Fibroblast of lung (primary cell): Measurements from ENCODE around the gene LRRC58. TPM values are rescaled to one million over a fixed set of nuclear protein-coding genes. Genes with fewer than 3 reads are reported as not detected.
"Not testable (repeated sequence)": the region's sequence is repeated elsewhere in the genome, so short reads cannot be mapped to it uniquely, and the experiment has no call there.

Source experiments
- DNase-seq, 2 donors: peaks; one replicate each; pipeline versions ENCODE4 v3.0.0 to v3.0.0-alpha.2; 2010; ENCODE audit warnings: low read depth in 2 of 2
- H2AFZ ChIP-seq: 2 replicates; pipeline ENCODE4 v1.5.1; 2012; ENCODE audit warnings: low read length, control low read depth, inconsistent platforms
- H3K27ac ChIP-seq: 2 replicates; pipeline ENCODE4 v1.5.1; 2011; ENCODE audit warnings: low read length, control low read depth; ENCODE audit not compliant: insufficient read depth
- H3K27me3 ChIP-seq: 2 replicates; pipeline ENCODE4 v1.5.1; 2011; ENCODE audit warnings: mild to moderate bottlenecking, low read length; ENCODE audit not compliant: control insufficient read depth, insufficient read depth
- H3K36me3 ChIP-seq: 2 replicates; pipeline ENCODE4 v1.5.1; 2011; ENCODE audit warnings: low read length; ENCODE audit not compliant: control insufficient read depth, insufficient read depth
- H3K4me1 ChIP-seq: 2 replicates; pipeline ENCODE4 v1.5.1; 2011; ENCODE audit warnings: low read length; ENCODE audit not compliant: control insufficient read depth, insufficient read depth; ENCODE audit errors: extremely low read depth
- H3K4me2 ChIP-seq: 2 replicates; pipeline ENCODE4 v1.5.1; 2011; ENCODE audit warnings: low read length, control low read depth; ENCODE audit not compliant: insufficient read depth; ENCODE audit errors: extremely low read depth
- H3K4me3 ChIP-seq, 4 experiments: fragments of 200-600 bp in 1 of 4; sonication (generic) in 1 of 4; replicated peaks in 1 of 4; 2 replicates each; pipeline ENCODE4 v1.5.1; 2011 to 2016; ENCODE audit warnings: low read length in 4 of 4, low read depth in 3 of 4, mild to moderate bottlenecking in 3 of 4, control low read depth in 2 of 4, inconsistent platforms in 1 of 4, mixed read lengths in 1 of 4; ENCODE audit not compliant: insufficient read depth in 1 of 4; ENCODE audit errors: control extremely low read depth in 1 of 4
- H3K79me2 ChIP-seq: 2 replicates; pipeline ENCODE4 v1.5.1; 2012; ENCODE audit warnings: mild to moderate bottlenecking, low read length, inconsistent platforms; ENCODE audit not compliant: control insufficient read depth, insufficient read depth
- H3K9ac ChIP-seq: 2 replicates; pipeline ENCODE4 v1.5.1; 2011; ENCODE audit warnings: mild to moderate bottlenecking, low read length, control low read depth; ENCODE audit not compliant: insufficient read depth
- H3K9me3 ChIP-seq: 2 replicates; pipeline ENCODE4 v1.5.1; 2012; ENCODE audit warnings: low read depth, low read length; ENCODE audit not compliant: control insufficient read depth, insufficient read depth
- H4K20me1 ChIP-seq: 2 replicates; pipeline ENCODE4 v1.5.1; 2011; ENCODE audit warnings: low read length; ENCODE audit not compliant: control insufficient read depth, insufficient read depth; ENCODE audit errors: extremely low read depth
- CTCF ChIP-seq, 2 donors: IDR thresholded peaks in 1 of 2; conservative IDR thresholded peaks in 1 of 2; 1 replicate in 1 of 2; 2 replicates in 1 of 2; pipeline ENCODE4 v1.5.1; 2011 to 2012; ENCODE audit warnings: low read length in 2 of 2, control low read depth in 1 of 2, inconsistent platforms in 1 of 2, low read depth in 1 of 2, mild to moderate bottlenecking in 1 of 2
- EZH2 ChIP-seq: IDR thresholded peaks from 2 replicates; pipeline ENCODE4 v1.5.1; 2012; ENCODE audit warnings: low read length, control low read depth, mild to moderate bottlenecking; ENCODE audit errors: missing control alignments
- polyA plus RNA-seq, 2 donors: library from polyadenylated mRNA; depleted of rRNA in 1 of 2; stranded (reverse) in 1 of 2; unstranded in 1 of 2; fragments of >200 nt; gene quantifications; 2 replicates each; pipeline ENCODE4 v1.2.1, GENCODE V29; 2011 to 2012; ENCODE audit warnings: missing spikeins in 1 of 2
- total RNA-seq: library from RNA; depleted of rRNA; stranded (reverse); fragments of >200 nt; gene quantifications from 2 replicates; pipeline ENCODE4 v1.2.1, GENCODE V29; 2014

Gene LRRC58
- total and polyA plus RNA-seq, 2 donors (not counting 1 experiment from before 2014, with no cell fraction given) = 19.8 to 21.7 TPM

- no peak for DNase-seq
Measured at GRCh38 chr3:120300971-120301370, 48.2 kb downstream of the LRRC58 start.

GRCh38 chr3:120299403-120299802 lies 49.8 kb downstream of the LRRC58 start:
- Histone ChIP-seq H2AFZ (no peak overlapping the region), H3K27ac (no peak overlapping the region), H3K36me3 (no peaks in the 10 kb centered on the region), H3K4me1 (no peaks in the 10 kb centered on the region), H3K4me3 (no peak overlapping the region), H3K4me2 (no peak overlapping the region), H3K9ac (no peak overlapping the region), H4K20me1 (no peaks in the 10 kb centered on the region), H3K27me3 (no peaks in the 10 kb centered on the region), H3K79me2 (no peaks in the 10 kb centered on the region), H3K9me3 (no peaks in the 10 kb centered on the region)
- TF ChIP-seq CTCF (conservative IDR thresholded peaks at IDR 0.05 in 1 of 2, IDR thresholded peaks at IDR 0.05 in 1 of 2; ENCODE audit: low read depth in 1 of 2, low read length in 2 of 2) (no peak), EZH2 (no peak)
- no peak for DNase-seq

More at GRCh38 chr3:120300971-120301370, 48.2 kb downstream of the LRRC58 start:
- Histone ChIP-seq H3K4me3 (no peak overlapping the region), H3K27ac (no peak overlapping the region), H3K4me2 (no peak overlapping the region), H4K20me1 (no peaks in the 10 kb centered on the region), H3K9ac (no peak overlapping the region), H2AFZ (no peak overlapping the region), H3K4me1 (no peaks in the 10 kb centered on the region), H3K79me2 (no peaks in the 10 kb centered on the region), H3K27me3 (no peaks in the 10 kb centered on the region), H3K36me3 (no peaks in the 10 kb centered on the region), H3K9me3 (no peaks in the 10 kb centered on the region)
- TF ChIP-seq CTCF (conservative IDR thresholded peaks at IDR 0.05 in 1 of 2, IDR thresholded peaks at IDR 0.05 in 1 of 2; ENCODE audit: low read depth in 1 of 2, low read length in 2 of 2) (no peak), EZH2 (no peak)

- H3K4me3 ChIP-seq = no peak overlapping the region
- H3K79me2 ChIP-seq = no peaks in the 10 kb centered on the region
- no peak for DNase-seq
- no peaks in the 10 kb centered on the region for H3K36me3 ChIP-seq
- TF ChIP-seq CTCF (conservative IDR thresholded peaks at IDR 0.05 in 1 of 2, IDR thresholded peaks at IDR 0.05 in 1 of 2; ENCODE audit: low read depth in 1 of 2, low read length in 2 of 2) = no peak
- no peak for TF ChIP-seq EZH2
- H3K9me3 ChIP-seq = no peaks in the 10 kb centered on the region
- no peak overlapping the region for H3K4me2 ChIP-seq
- no peak overlapping the region for H2AFZ ChIP-seq
- H4K20me1 ChIP-seq = no peaks in the 10 kb centered on the region
- H3K4me1 ChIP-seq = no peaks in the 10 kb centered on the region
- no peaks in the 10 kb centered on the region for H3K27me3 ChIP-seq
- H3K9ac ChIP-seq = no peak overlapping the region
- no peak overlapping the region for H3K27ac ChIP-seq
Measured at GRCh38 chr3:120298996-120299395, 50.2 kb downstream of the LRRC58 start.

GRCh38 chr3:120291552-120291951 lies 57.6 kb downstream of the LRRC58 start:
- DNase-seq = peak in 1 of 2 donors; percentile 31
- not testable (repeated sequence) for H3K4me3 ChIP-seq, H3K36me3 ChIP-seq, H4K20me1 ChIP-seq, H3K9ac ChIP-seq, H3K79me2 ChIP-seq, H2AFZ ChIP-seq, H3K27ac ChIP-seq, H3K27me3 ChIP-seq, H3K4me2 ChIP-seq, H3K4me1 ChIP-seq, H3K9me3 ChIP-seq
